HG02938 (cell line): ENCODE measurements around the gene SPOCD1.

ENCODE experiments used
- ATAC-seq: cut with Tn5 transposase; IDR thresholded peaks from one replicate; pipeline ENCODE4 v1.9.1; 2021; ENCODE audit warnings: mild to moderate bottlenecking, moderate library complexity; ENCODE audit not compliant: unreplicated experiment

The SPOCD1 gene

GRCh38 chr1:31757989-31758388, 57.8 kb downstream of the SPOCD1 start:
- no peak for ATAC-seq

GRCh38 chr1:31757204-31757679, 58.6 kb downstream of the SPOCD1 start:
- ATAC-seq, result no peak

GRCh38 chr1:31756578-31756977, 59.2 kb downstream of the SPOCD1 start:
- ATAC-seq, result no peak

GRCh38 chr1:31755850-31756492, 59.9 kb downstream of the SPOCD1 start:
- ATAC-seq, result no peak

- no peak for ATAC-seq
These were observed 60.6 kb downstream of the SPOCD1 start for GRCh38 chr1:31755197-31755611.

GRCh38 chr1:31754397-31754796, 61.4 kb downstream of the SPOCD1 start:
- ATAC-seq, result no peak

GRCh38 chr1:31753707-31754349, 62.0 kb downstream of the SPOCD1 start:
- no peak for ATAC-seq

GRCh38 chr1:31752952-31753475, 62.8 kb downstream of the SPOCD1 start:
- no peak for ATAC-seq

- ATAC-seq, result no peak
These were observed 63.6 kb downstream of the SPOCD1 start for GRCh38 chr1:31752258-31752657.

GRCh38 chr1:31751822-31752241, 64.0 kb downstream of the SPOCD1 start:
- no peak for ATAC-seq

GRCh38 chr1:31750858-31751510, 64.8 kb downstream of the SPOCD1 start:
- ATAC-seq, result no peak

GRCh38 chr1:31749785-31750735, 65.8 kb downstream of the SPOCD1 start:
- no peak for ATAC-seq

GRCh38 chr1:31748365-31748764, 67.5 kb downstream of the SPOCD1 start:
- no peak for ATAC-seq

- no peak for ATAC-seq
These were observed 68.5 kb downstream of the SPOCD1 start for GRCh38 chr1:31747304-31747703.

- no peak for ATAC-seq
These were observed 69.1 kb downstream of the SPOCD1 start for GRCh38 chr1:31746687-31747086.

GRCh38 chr1:31745946-31746670, 69.7 kb downstream of the SPOCD1 start:
- ATAC-seq, result no peak

GRCh38 chr1:31745096-31745945, 70.5 kb downstream of the SPOCD1 start:
- ATAC-seq, result no peak

GRCh38 chr1:31744165-31744888, 71.5 kb downstream of the SPOCD1 start:
- ATAC-seq, result no peak
